H1 (cell line): ENCODE results near the gene LYVE1. TPM values are rescaled to one million over a fixed set of nuclear protein-coding genes. Genes with fewer than 3 reads are reported as not detected.

Experiments
- CTCF ChIA-PET: fragments of 300-600 bp; sonication (Branson Sonifier 250); formaldehyde crosslinking; loops from one replicate; lab custom pipeline; 2021; ENCODE audit not compliant: partially characterized antibody; lab: Charles Lee
- POLR2A ChIA-PET: fragments of 300-600 bp; sonication (Branson Sonifier 250); formaldehyde crosslinking; loops from one replicate; lab custom pipeline; 2021; ENCODE audit warnings: inconsistent platforms; ENCODE audit not compliant: partially characterized antibody; lab: Charles Lee
- DNase-seq, 2 experiments: peaks; one replicate each; pipeline versions ENCODE4 v3.0.0 to v3.0.0-alpha.2; 2010 to 2022; ENCODE audit warnings: low spot score in 2 of 2, low read depth in 1 of 2, mixed read lengths in 1 of 2
- FAIRE-seq: peaks from 2 replicates; lab custom pipeline; 2011; peaks lifted over from hg19 to GRCh38; lab: Jason Lieb, UNC
- H2AFZ ChIP-seq: 2 replicates; pipeline ENCODE4 v1.8.1; 2012; ENCODE audit warnings: low read length, inconsistent platforms
- H2AK5ac ChIP-seq: 2 replicates; pipeline ENCODE4 v1.6.1; 2013; ENCODE audit warnings: low read depth, low read length
- H2BK120ac ChIP-seq: replicated peaks from 2 replicates; pipeline ENCODE3; 2013; ENCODE audit warnings: low read depth, low read length, inconsistent platforms
- H2BK12ac ChIP-seq: 2 replicates; pipeline ENCODE4 v1.6.1; 2013; ENCODE audit warnings: low read depth, low read length
- H2BK15ac ChIP-seq: 2 replicates; pipeline ENCODE4 v1.6.1; 2013; ENCODE audit warnings: low read length
- H2BK20ac ChIP-seq: 2 replicates; pipeline ENCODE4 v1.6.1; 2013; ENCODE audit warnings: low read length
- H2BK5ac ChIP-seq: 2 replicates; pipeline ENCODE4 v1.6.1; 2013; ENCODE audit warnings: low read depth, low read length
- H3K14ac ChIP-seq: 2 replicates; pipeline ENCODE4 v1.6.1; 2013; ENCODE audit warnings: inconsistent platforms; ENCODE audit not compliant: insufficient read length
- H3K18ac ChIP-seq: 2 replicates; pipeline ENCODE4 v1.6.1; 2013; ENCODE audit warnings: low read length; ENCODE audit errors: extremely low read depth
- H3K23ac ChIP-seq: 2 replicates; pipeline ENCODE4 v1.6.1; 2013; ENCODE audit warnings: inconsistent platforms; ENCODE audit not compliant: insufficient read length
- H3K23me2 ChIP-seq: 2 replicates; pipeline ENCODE4 v1.6.1; 2013; ENCODE audit warnings: low read depth, low read length
- H3K27ac ChIP-seq: 2 replicates; pipeline ENCODE4 v1.6.1; 2011; ENCODE audit warnings: low read depth, low read length, inconsistent platforms
- H3K27me3 ChIP-seq, 4 experiments: replicated peaks in 1 of 4; 1 replicate in 1 of 4; 2 replicates in 3 of 4; pipeline versions ENCODE4 v1.6.1 to v1.8.1; 2011 to 2013; ENCODE audit warnings: low read length in 3 of 4, mild to moderate bottlenecking in 3 of 4, inconsistent platforms in 2 of 4, mixed read lengths in 2 of 4, moderate library complexity in 1 of 4; ENCODE audit not compliant: control insufficient read depth in 3 of 4, insufficient read depth in 3 of 4; ENCODE audit errors: extremely low read depth in 1 of 4
- H3K36me3 ChIP-seq, 4 experiments: 2 replicates each; pipeline versions ENCODE4 v1.6.1 to v1.8.1; 2011 to 2013; ENCODE audit warnings: mild to moderate bottlenecking in 4 of 4, low read length in 3 of 4, moderate library complexity in 2 of 4, control low read depth in 1 of 4, inconsistent platforms in 1 of 4; ENCODE audit not compliant: insufficient read depth in 4 of 4, control insufficient read depth in 2 of 4
- H3K4ac ChIP-seq: replicated peaks from 2 replicates; pipeline ENCODE3; 2013; ENCODE audit warnings: low read length, low read depth, mixed read lengths, inconsistent platforms; ENCODE audit not compliant: insufficient read length
- H3K4me1 ChIP-seq, 4 experiments: replicated peaks in 1 of 4; 1 replicate in 1 of 4; 2 replicates in 3 of 4; pipeline versions ENCODE4 v1.6.1 to v1.8.1; 2011 to 2013; ENCODE audit warnings: low read length in 3 of 4, inconsistent platforms in 2 of 4, mixed read lengths in 1 of 4; ENCODE audit not compliant: insufficient read depth in 4 of 4, control insufficient read depth in 3 of 4
- H3K4me2 ChIP-seq, 2 experiments: 2 replicates each; pipeline versions ENCODE4 v1.6.1 to v1.8.1; 2011 to 2013; ENCODE audit warnings: low read depth in 2 of 2, low read length in 2 of 2, control low read depth in 1 of 2, inconsistent platforms in 1 of 2, mild to moderate bottlenecking in 1 of 2; ENCODE audit not compliant: insufficient read depth in 1 of 2
- H3K4me3 ChIP-seq, 4 experiments: fragments of 200-600, 300-600 bp in 1 of 4; sonication (generic), shearing (Covaris generic), sonication (Bioruptor Twin) in 1 of 4; 2 replicates each; pipeline versions ENCODE4 v1.5.1 to v1.8.1; 2011 to 2016; ENCODE audit warnings: low read length in 4 of 4, low read depth in 3 of 4, control low read depth in 2 of 4, inconsistent platforms in 2 of 4, mild to moderate bottlenecking in 2 of 4, mixed read lengths in 1 of 4, moderate library complexity in 1 of 4; ENCODE audit not compliant: insufficient read depth in 2 of 4; ENCODE audit errors: extremely low read depth in 1 of 4
- H3K56ac ChIP-seq: replicated peaks from 2 replicates; pipeline ENCODE3; 2013; ENCODE audit warnings: low read depth, mild to moderate bottlenecking, mixed read lengths, low read length, inconsistent platforms; ENCODE audit not compliant: insufficient read length
- H3K79me1 ChIP-seq: 2 replicates; pipeline ENCODE4 v1.6.1; 2013; ENCODE audit warnings: low read depth, low read length, control low read depth
- H3K79me2 ChIP-seq, 2 experiments: 2 replicates each; pipeline versions ENCODE4 v1.6.1 to v1.8.1; 2012 to 2013; ENCODE audit warnings: low read length in 2 of 2, mild to moderate bottlenecking in 2 of 2, inconsistent platforms in 1 of 2; ENCODE audit not compliant: insufficient read depth in 2 of 2, control insufficient read depth in 1 of 2
- H3K9ac ChIP-seq, 4 experiments: replicated peaks in 1 of 4; 1 replicate in 1 of 4; 2 replicates in 3 of 4; pipeline versions ENCODE4 v1.6.1 to v1.8.1; 2011 to 2013; ENCODE audit warnings: low read depth in 3 of 4, low read length in 3 of 4, control low read depth in 2 of 4, mild to moderate bottlenecking in 2 of 4, moderate library complexity in 2 of 4, inconsistent platforms in 1 of 4; ENCODE audit errors: extremely low read depth in 1 of 4
- H3K9me3 ChIP-seq, 2 experiments: 2 replicates each; pipeline versions ENCODE4 v1.6.1 to v1.8.1; 2012 to 2013; ENCODE audit warnings: mild to moderate bottlenecking in 2 of 2, moderate library complexity in 2 of 2, control low read depth in 1 of 2, inconsistent platforms in 1 of 2, low read depth in 1 of 2, low read length in 1 of 2, mixed read lengths in 1 of 2; ENCODE audit not compliant: insufficient read depth in 2 of 2
- H4K20me1 ChIP-seq, 2 experiments: replicated peaks in 1 of 2; 2 replicates each; pipeline versions ENCODE3 to v1.8.1; 2011 to 2013; ENCODE audit warnings: inconsistent platforms in 2 of 2, low read length in 2 of 2, mild to moderate bottlenecking in 1 of 2; ENCODE audit not compliant: insufficient read depth in 2 of 2, control insufficient read depth in 1 of 2
- H4K5ac ChIP-seq: 2 replicates; pipeline ENCODE4 v1.6.1; 2013; ENCODE audit warnings: low read length, low read depth, mixed read lengths, inconsistent platforms; ENCODE audit not compliant: insufficient read length
- H4K8ac ChIP-seq: 2 replicates; pipeline ENCODE4 v1.8.0; 2013; ENCODE audit warnings: mild to moderate bottlenecking, moderate library complexity, low read length, inconsistent platforms; ENCODE audit not compliant: insufficient read depth; ENCODE audit errors: extremely low read depth
- H4K91ac ChIP-seq: replicated peaks from 2 replicates; pipeline ENCODE3; 2013; ENCODE audit warnings: low read length, mixed read lengths, inconsistent platforms; ENCODE audit not compliant: insufficient read length
- ASH2L ChIP-seq: fragments of 200-600, 300-600 bp; sonication (generic); IDR thresholded peaks from one replicate; pipeline ENCODE4 v1.7.1; 2017; ENCODE audit warnings: low read length
- BCL11A ChIP-seq, 2 experiments: IDR thresholded peaks; one replicate each; pipeline ENCODE4 v1.6.1; 2011; ENCODE audit warnings: low read depth in 2 of 2, low read length in 2 of 2, mild to moderate bottlenecking in 2 of 2
- PHF8 ChIP-seq: fragments of 200-600 bp; sonication (generic); conservative IDR thresholded peaks from 2 replicates; pipeline ENCODE4 v1.7.1; 2012; ENCODE audit warnings: low read depth, mild to moderate bottlenecking, inconsistent platforms, low read length, moderate library complexity
- RAD21 ChIP-seq, 2 experiments: IDR thresholded peaks in 1 of 2; conservative IDR thresholded peaks in 1 of 2; 2 replicates each; pipeline ENCODE4 v1.6.1; 2011; ENCODE audit warnings: low read depth in 2 of 2, low read length in 2 of 2, improper control_type of control experiment in 1 of 2, inconsistent platforms in 1 of 2, mild to moderate bottlenecking in 1 of 2, moderate library complexity in 1 of 2
- SIX5 ChIP-seq: IDR thresholded peaks from 2 replicates; pipeline ENCODE4 v1.6.1; 2011; ENCODE audit warnings: mild to moderate bottlenecking, low read depth, low read length
- TAF7 ChIP-seq: optimal IDR thresholded peaks from 2 replicates; pipeline ENCODE3; 2011; ENCODE audit warnings: low read depth, mild to moderate bottlenecking, inconsistent platforms, low read length, moderate library complexity, borderline replicate concordance
- WGBS, 2 experiments: shearing (Covaris generic) in 1 of 2; methylation state at CpG; one replicate each; pipeline versions ENCODE4 v1.1.6 to v1.1.7; 2013 to 2015; ENCODE audit warnings: low lambda C conversion rate in 2 of 2, mixed read lengths in 2 of 2, inconsistent platforms in 1 of 2, low coverage in 1 of 2, missing lambda C conversion rate in 1 of 2; ENCODE audit not compliant: insufficient replicate concordance in 2 of 2, insufficient coverage in 1 of 2, insufficient read length in 1 of 2; ENCODE audit errors: extremely low coverage in 1 of 2, missing lambda C conversion rate in 1 of 2; 5-methylcytosine and 5-hydroxymethylcytosine counted together
- polyA plus RNA-seq, 7 experiments: library from polyadenylated mRNA; depleted of rRNA in 3 of 7; stranded (reverse) in 5 of 7; unstranded in 2 of 7; fragments of >200 nt in 5 of 7; fragments of 200-250 nt in 2 of 7; gene quantifications; 1 replicate in 5 of 7; 2 replicates in 1 of 7; 4 replicates in 1 of 7; pipeline versions ENCODE4 v1.2.1 to v1.2.3, GENCODE V29; 2011 to 2013; ENCODE audit warnings: missing spikeins in 2 of 7, mixed read lengths in 2 of 7
- total RNA-seq: library from RNA; stranded (reverse); fragmentation: NEBNext Ultra II Directional; extraction: Animal tissue kit (Norgen Biotek cat#: 25700); gene quantifications from 2 replicates; pipeline ENCODE4 v1.2.1, GENCODE V29; 2021
- TF ChIP-seq, protein P1 (sequence below): IDR thresholded peaks from 2 replicates; pipeline ENCODE4 v1.6.1; 2011; ENCODE audit warnings: low read length, improper control_type of control experiment
- TF ChIP-seq, protein P2 (sequence below): IDR thresholded peaks from 2 replicates; pipeline ENCODE4 v1.6.1; 2011; ENCODE audit warnings: low read depth, mild to moderate bottlenecking, low read length; ENCODE audit not compliant: insufficient read depth

LYVE1 gene
- total and polyA plus RNA-seq, 2 of the 8 experiments (the other 6 are each of a cell fraction or from before 2014, with no cell fraction given): 0.09 TPM; not detected in 1

DNA sequence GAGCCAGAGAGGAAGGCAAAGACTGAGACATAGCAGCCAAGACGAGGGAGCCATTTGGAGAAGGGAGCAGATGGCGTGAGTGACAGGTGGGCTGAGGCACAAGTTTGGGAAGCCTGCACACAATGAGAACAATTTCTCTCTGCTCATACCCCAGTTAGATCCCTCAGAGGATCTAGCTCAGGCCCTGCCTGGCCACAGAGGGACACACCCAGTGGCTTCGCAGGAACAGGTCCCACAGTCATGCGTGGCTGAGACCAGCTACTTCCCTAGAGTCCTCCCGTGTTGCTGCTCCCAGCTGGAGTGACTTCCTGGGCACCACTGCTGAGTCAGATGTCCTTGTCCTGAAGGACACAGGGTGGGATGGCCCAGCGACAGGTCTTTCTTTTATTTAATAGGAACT lies 33.4 kb upstream of the LYVE1 start:
- Histone ChIP-seq H3K4me3 (no peak overlapping the region), H3K79me2 (no peaks in the 10 kb centered on the region; a peak in 1 of 4 replicates), H3K18ac (no peak overlapping the region), H3K56ac (no peak overlapping the region), H4K8ac (no peak overlapping the region), H3K4me1 (peaks cover 0 to 12% (median 6%) of the 10 kb centered on the region in 4 experiments; a peak in 3 of 7 replicates), H3K4me2 (no peak overlapping the region), H4K91ac (no peak overlapping the region), H2BK120ac (no peak overlapping the region), H2BK12ac (no peak overlapping the region), H3K9ac (no peak overlapping the region), H4K5ac (no peak overlapping the region), H3K23me2 (no peaks in the 10 kb centered on the region), H4K20me1 (no peaks in the 10 kb centered on the region), H2BK5ac (no peak overlapping the region), H2AFZ (no peak overlapping the region), H3K27ac (no peak overlapping the region), H3K23ac (no peak overlapping the region), H2BK20ac (no peak overlapping the region), H3K27me3 (no peaks in the 10 kb centered on the region), H3K14ac (no peak overlapping the region), H3K79me1 (no peaks in the 10 kb centered on the region), H3K4ac (no peak overlapping the region), H3K36me3 (no peaks in the 10 kb centered on the region), H2BK15ac (no peak overlapping the region), H2AK5ac (no peak overlapping the region), H3K9me3 (no peaks in the 10 kb centered on the region)
- FAIRE-seq: no peak
- TF ChIP-seq BCL11A (IDR thresholded peaks at IDR 0.05; ENCODE audit: low read depth in 2 of 2, low read length in 2 of 2) (no peak), PHF8 (no peak), TAF7 (no peak), SIX5 (no peak), ASH2L (no peak), RAD21 (IDR thresholded peaks at IDR 0.05 in 1 of 2, conservative IDR thresholded peaks at IDR 0.05 in 1 of 2; ENCODE audit: low read depth in 2 of 2, low read length in 2 of 2) (no peak)
- TF ChIP-seq, protein P1, sequence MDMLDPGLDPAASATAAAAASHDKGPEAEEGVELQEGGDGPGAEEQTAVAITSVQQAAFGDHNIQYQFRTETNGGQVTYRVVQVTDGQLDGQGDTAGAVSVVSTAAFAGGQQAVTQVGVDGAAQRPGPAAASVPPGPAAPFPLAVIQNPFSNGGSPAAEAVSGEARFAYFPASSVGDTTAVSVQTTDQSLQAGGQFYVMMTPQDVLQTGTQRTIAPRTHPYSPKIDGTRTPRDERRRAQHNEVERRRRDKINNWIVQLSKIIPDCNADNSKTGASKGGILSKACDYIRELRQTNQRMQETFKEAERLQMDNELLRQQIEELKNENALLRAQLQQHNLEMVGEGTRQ: no peak
- TF ChIP-seq, protein P2, sequence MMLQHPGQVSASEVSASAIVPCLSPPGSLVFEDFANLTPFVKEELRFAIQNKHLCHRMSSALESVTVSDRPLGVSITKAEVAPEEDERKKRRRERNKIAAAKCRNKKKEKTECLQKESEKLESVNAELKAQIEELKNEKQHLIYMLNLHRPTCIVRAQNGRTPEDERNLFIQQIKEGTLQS: no peak
- ChIA-PET CTCF (interaction anchor here (1.2 to 6.3 kb wide), 3 partner anchors 16 to 200 kb away, joined by 3 to 29 read pairs (median 8); no protein-coding TSS in a partner anchor), POLR2A (interaction anchor here (0.6 kb wide), 1 partner anchor 126 kb away, joined by 3 read pairs; no protein-coding TSS in a partner anchor)
- WGBS, 2 experiments: 94% methylated on average over 6 of the region's 6 CpGs; no CpG with 5 or more reads in 1 of the 2 experiments
- no peak for DNase-seq
